CD4-positive, alpha-beta T cell treated with Interleukin-6 for 4 hours (primary cell): Measurements from ENCODE around the gene TOB1.

Experiments
- DNase-seq: peaks from one replicate; pipeline ENCODE4 v3.0.0-alpha.2; 2020; ENCODE audit warnings: mixed read lengths

TOB1 gene

DNA sequence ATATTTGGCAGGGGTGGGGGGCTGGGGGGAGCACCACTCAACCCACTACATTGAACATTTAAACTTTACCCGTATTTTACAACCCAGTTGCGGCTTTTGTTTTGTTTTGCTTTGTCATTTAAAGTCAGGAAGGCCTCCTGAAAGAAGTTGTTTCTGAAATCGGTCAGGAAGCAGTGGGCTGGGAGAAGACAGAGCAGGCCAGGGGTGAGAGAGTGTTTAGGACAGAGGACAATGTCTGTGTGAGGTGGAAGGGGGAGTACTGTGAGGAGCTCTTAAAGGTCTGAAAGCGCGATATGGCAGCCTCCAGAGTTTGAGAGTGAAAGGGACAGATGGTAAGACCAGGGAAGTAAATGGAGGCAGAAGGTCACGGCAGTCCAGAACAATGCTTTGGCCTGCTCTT, 36.8 kb downstream of the TOB1 start:
- DNase-seq = no peak

GRCh38 chr17:50828508-50829170, 37.5 kb downstream of the TOB1 start:
- no peak for DNase-seq

- no peak for DNase-seq
Measured at GRCh38 chr17:50825188-50825587, 41.0 kb downstream of the TOB1 start.

DNA sequence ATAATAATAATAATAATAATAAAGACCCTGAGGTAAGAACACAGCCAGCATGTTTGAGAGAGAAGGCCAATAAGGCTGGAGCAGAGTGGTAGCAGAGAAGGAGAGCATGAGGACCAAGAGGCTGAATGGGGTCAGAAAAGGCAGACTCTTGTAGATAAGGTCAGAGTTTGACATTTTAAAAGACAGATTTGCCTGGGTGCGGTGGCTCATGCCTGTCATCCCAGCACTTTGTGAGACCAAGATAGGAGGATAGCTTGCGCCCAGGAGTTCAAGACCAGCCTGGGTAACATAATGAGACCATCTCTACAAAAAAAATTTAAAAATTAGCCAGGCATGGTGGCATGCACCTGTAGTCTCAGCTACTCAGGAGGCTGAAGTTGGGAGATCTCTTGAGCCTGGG, 41.7 kb downstream of the TOB1 start:
- no peak for DNase-seq

- no peak for DNase-seq
Measured at GRCh38 chr17:50822550-50822949, 43.6 kb downstream of the TOB1 start.

DNA sequence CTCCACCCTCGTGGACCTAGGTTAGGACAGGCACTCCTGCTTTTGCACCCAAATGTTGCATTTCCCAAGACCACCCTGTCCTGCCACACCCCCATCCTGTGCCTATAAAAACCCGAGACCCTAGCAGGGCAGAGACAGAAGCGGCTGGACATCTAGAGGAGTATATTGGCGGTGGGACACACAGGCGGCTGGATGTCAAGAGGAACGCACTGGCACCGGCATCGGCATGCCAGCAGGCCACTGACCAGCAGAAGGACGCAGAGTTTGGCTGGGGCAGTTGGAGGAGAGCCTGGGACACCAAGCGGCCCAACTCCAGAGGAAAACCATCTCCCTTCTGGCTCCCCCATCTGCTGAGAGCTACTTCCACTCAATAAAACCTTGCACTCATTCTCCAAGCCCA, 45.5 kb downstream of the TOB1 start:
- DNase-seq = no peak

DNA sequence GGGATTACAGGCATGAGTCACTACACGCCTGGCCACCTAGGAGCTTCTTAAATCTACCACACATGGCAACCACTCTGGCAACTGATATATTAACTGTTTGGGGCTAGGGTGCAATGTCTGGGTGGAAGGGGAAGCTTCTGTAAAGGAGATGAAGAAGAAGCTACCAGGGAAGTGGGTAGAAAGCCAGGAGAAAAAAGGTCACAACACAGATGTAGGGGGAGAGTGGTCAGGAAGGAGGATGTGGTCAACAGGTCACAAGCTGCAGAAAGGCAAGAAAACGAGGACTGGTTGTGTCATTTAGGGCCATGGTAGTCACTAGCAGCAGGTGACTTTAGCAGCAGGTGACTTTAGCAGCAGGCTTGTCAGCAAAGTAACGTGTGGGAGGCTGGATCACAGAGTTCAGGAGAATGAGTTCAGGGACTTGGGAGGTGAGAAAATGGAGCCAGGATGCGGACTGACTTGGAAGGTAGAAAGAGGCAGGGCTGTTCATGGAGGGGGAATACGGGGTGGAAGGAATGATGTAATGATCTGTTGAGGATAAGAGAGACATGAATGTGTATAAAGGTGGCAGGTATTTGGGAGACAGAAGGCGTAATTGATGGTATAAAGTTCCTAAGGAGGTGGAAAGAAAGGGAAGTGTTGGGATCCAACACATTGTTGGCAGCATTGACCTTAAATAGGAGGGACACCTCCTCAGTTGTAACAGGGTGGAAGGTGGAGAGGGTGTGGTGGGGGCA, 47.1 kb downstream of the TOB1 start:
- no peak for DNase-seq

GRCh38 chr17:50818261-50818660, 47.9 kb downstream of the TOB1 start:
- DNase-seq = no peak

DNA sequence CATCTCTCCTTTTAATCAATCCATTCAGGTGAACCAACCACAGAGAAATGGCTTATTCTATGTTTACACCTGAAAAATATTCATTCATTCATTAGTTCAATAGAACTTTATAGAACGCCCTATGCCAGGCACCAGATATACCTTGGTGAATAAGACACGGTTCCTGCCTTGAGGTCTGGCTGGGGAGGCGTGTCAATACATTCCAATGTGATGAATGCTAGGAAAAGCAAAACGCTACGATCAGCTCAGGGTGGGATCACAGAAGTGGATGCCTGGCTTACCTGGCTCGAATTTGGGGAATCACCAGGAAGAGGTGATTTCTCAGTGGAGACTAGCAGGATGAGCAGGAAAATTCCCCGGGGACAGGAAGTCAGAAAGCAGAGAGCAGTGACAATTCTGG, 48.3 kb downstream of the TOB1 start:
- no peak for DNase-seq

DNA sequence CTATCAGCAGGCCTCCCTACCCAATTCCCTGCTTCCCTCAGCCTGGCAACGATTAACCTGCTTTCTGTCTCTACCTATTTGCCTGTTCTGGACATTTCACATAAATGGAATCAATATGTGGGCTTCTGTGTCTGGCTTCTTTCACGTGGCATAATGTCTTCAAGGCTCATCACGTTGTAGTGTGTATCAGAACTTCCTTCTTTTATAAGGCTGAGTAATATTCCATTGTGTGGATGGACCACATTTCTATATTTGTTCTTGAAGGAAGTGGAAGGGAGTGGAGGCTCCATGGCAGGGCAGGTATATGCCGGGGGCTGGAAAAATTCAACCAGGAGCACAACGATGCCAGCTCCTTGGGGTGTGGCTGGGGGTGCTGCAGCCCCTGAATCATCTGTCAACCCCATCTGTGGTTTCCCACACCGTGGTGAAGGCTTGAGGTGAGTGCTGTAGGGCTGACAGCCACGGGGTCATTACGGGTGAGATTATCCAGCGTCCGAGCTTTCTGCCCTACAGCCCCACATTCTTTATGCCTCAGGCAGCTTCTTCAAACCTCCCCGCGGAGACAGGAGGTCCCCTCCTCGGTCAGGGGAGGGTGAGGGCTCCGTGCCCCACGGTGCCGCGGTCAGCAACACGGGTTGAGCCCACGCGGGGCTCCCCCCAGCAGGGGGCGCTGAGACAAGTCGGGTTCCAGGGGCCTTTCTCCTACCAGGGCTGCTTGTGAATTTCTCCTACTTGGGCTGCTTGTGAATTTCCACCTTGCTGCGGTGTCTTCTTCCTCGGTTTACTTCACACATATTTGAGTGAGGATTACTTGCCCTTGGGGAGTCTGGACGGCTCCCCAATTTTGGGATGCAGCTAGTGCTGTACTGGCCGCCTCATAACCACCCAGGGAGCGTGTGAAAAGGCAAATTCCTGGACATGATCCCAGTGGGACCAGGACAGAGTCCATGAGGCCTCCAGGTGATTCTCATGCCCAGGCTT, 49.1 kb downstream of the TOB1 start:
- DNase-seq = peak; percentile 75

DNA sequence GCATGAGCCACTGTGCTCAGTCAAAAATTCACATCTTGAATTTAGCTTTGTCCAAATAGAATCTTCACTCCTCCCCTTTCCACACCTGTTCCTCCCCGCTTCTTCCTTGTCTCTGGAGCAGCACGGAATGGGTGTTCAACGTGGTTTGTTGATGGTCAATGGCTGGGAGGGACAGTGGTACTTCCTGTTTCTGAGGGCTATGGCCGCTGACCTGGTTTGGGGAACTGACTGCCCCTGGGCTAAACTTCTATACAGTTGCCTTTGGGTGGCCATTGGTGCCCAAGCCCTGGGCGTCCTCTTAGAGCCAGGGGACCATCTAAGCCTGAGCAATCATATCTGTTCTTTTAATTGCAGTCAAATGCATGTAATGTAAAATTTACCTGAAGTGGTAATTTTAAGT, 49.9 kb downstream of the TOB1 start:
- no peak for DNase-seq

DNA sequence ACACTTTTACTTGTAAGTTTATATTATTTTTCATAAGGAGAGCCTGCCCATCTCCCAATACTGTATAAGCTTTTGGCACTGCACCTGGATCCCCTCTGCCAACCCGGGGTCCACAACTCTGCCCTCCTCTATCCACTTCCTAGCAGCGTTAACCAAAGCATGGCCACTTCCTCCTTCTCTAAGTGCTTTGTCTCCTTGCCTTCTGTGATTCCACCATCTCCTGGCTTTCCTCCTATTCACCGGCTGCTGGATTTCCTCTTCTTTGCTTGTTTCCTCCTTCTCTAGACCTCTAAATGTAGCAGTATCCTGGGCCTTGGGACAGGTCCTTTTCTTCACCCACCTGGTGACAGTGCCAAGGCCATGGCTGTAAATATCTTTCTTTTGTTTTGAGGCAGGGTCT, 50.8 kb downstream of the TOB1 start:
- DNase-seq = no peak

DNA sequence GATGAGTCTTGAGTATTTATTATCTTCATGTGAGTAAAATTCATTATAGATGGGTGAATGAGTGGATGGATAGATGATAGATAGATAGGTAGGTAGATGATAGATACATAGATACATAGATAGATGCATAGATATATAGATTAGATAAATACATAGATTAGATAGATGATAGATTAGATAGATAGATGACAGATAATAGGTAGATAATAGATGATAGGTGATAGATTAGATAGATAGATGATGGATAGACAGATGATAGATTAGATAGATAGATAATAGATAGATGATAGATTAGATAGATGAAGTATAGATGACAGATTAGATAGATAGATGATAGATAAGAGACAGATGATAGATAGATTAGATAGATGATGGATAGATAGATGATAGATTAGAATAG, 52.6 kb downstream of the TOB1 start:
- no peak for DNase-seq
